OCI-LY7 (cell line): ENCODE measurements around the gene ARHGAP6. TPM values are rescaled to one million over a fixed set of nuclear protein-coding genes. Genes with fewer than 3 reads are reported as not detected.

Source experiments
- Bru-seq: library from RNA; stranded (reverse); fragments of 400-500 nt; gene quantifications from one replicate; lab custom pipeline; 2021; lab: Mats Ljungman, UMichigan
- BruChase-seq, 2 experiments: library from RNA; stranded (reverse); fragments of 400-500 nt; gene quantifications; one replicate each; lab custom pipeline; 2021; lab: Mats Ljungman, UMichigan
- BruUV-seq: library from RNA; stranded (reverse); fragments of 400-500 nt; replicated peaks from 2 replicates; lab custom pipeline; 2021; lab: Mats Ljungman, UMichigan
- CTCF ChIA-PET: fragments of 300-600 bp; sonication (Branson Sonifier 250); formaldehyde crosslinking; loops from one replicate; lab custom pipeline; 2022; ENCODE audit warnings: antibody characterized with exemption; ENCODE audit not compliant: unreplicated experiment; lab: Charles Lee
- POLR2A ChIA-PET: fragments of 300-600 bp; sonication (Branson Sonifier 250); formaldehyde crosslinking; loops from one replicate; lab custom pipeline; 2022; ENCODE audit warnings: antibody characterized with exemption; lab: Charles Lee
- DNase-seq: peaks from one replicate; pipeline ENCODE4 v3.0.0-alpha.2; 2015; ENCODE audit warnings: low spot score
- H2AFZ ChIP-seq: fragments of 200-600 bp; sonication (generic), shearing (Covaris generic); 2 replicates; pipeline ENCODE4 v1.6.1; 2014; ENCODE audit warnings: mild to moderate bottlenecking, antibody characterized with exemption, low read length, moderate library complexity
- H3K27ac ChIP-seq: fragments of 200-600 bp; sonication (generic); 2 replicates; pipeline ENCODE4 v1.5.1; 2014; ENCODE audit warnings: mixed run types, low read depth, mild to moderate bottlenecking, moderate library complexity, low read length, inconsistent platforms; ENCODE audit not compliant: poor library complexity, severe bottlenecking
- H3K36me3 ChIP-seq: fragments of 200-600 bp; sonication (generic); 2 replicates; pipeline ENCODE4 v1.6.1; 2014; ENCODE audit warnings: mild to moderate bottlenecking, antibody characterized with exemption, low read length, moderate library complexity, mixed read lengths; ENCODE audit not compliant: insufficient read depth
- H3K4me1 ChIP-seq: fragments of 200-600 bp; sonication (generic); 2 replicates; pipeline ENCODE4 v1.5.1; 2014; ENCODE audit warnings: mild to moderate bottlenecking, low read length; ENCODE audit not compliant: insufficient read depth, poor library complexity, severe bottlenecking
- H3K4me2 ChIP-seq: fragments of 200-600 bp; sonication (generic); 2 replicates; pipeline ENCODE4 v1.6.1; 2014; ENCODE audit warnings: mild to moderate bottlenecking, low read length
- H3K4me3 ChIP-seq: fragments of 200-600 bp; sonication (generic); 2 replicates; pipeline ENCODE4 v1.5.1; 2014; ENCODE audit warnings: mild to moderate bottlenecking, low read depth, low read length; ENCODE audit not compliant: poor library complexity, severe bottlenecking
- H3K79me2 ChIP-seq: fragments of 200-600 bp; sonication (generic); 2 replicates; pipeline ENCODE4 v1.6.1; 2016; ENCODE audit warnings: low read depth, mild to moderate bottlenecking, low read length, moderate library complexity, mixed read lengths; ENCODE audit not compliant: insufficient read depth
- H3K9me2 ChIP-seq: fragments of 200-600 bp; sonication (generic); 2 replicates; pipeline ENCODE4 v1.6.1; 2016; ENCODE audit warnings: mild to moderate bottlenecking, low read length, mixed read lengths; ENCODE audit not compliant: insufficient read depth
- H3K9me3 ChIP-seq: fragments of 200-600 bp; sonication (generic); 2 replicates; pipeline ENCODE4 v1.6.1; 2014; ENCODE audit warnings: mild to moderate bottlenecking, mixed run types, low read length, mixed read lengths
- H4K20me1 ChIP-seq: fragments of 200-600 bp; sonication (generic); 2 replicates; pipeline ENCODE4 v1.6.1; 2014; ENCODE audit warnings: mild to moderate bottlenecking, antibody characterized with exemption, low read length, moderate library complexity, mixed read lengths; ENCODE audit not compliant: insufficient read depth
- CTCF ChIP-seq: fragments of 200-600 bp; sonication (generic); conservative IDR thresholded peaks from 2 replicates; pipeline ENCODE4 v1.5.1; 2014; ENCODE audit warnings: mild to moderate bottlenecking, antibody characterized with exemption, low read length, moderate library complexity, mixed read lengths
- EZH2phosphoT487 ChIP-seq: fragments of 200-600 bp; sonication (generic); IDR thresholded peaks from 2 replicates; pipeline ENCODE4 v1.6.1; 2018; ENCODE audit warnings: low read depth, borderline replicate concordance, mild to moderate bottlenecking, mixed run types, antibody characterized with exemption, low read length, moderate library complexity, mixed read lengths
- intact Hi-C: fragments of 100-400 bp; cut with micrococcal nuclease; formaldehyde crosslinking; loops from one replicate; pipeline ENCODE4 v1.10.0; 2022; ENCODE audit not compliant: unreplicated experiment
- long read RNA-seq: library from polyadenylated mRNA; stranded (forward); transcript quantifications from one replicate; pipeline ENCODE4 v2.0.0, GENCODE V29; 2022
- total RNA-seq, 2 experiments: library from RNA; depleted of rRNA in 1 of 2; stranded (reverse); fragments of >200 nt in 1 of 2; shearing (Covaris generic) in 1 of 2; gene quantifications; 2 replicates each; pipeline ENCODE4 v1.2.3, GENCODE V29; 2014 to 2022

The ARHGAP6 gene
- not detected in 2 replicates for total RNA-seq (2014; rRNA removed; shearing (Covaris generic))
- total RNA-seq (2022), result not detected in 2 replicates
- percentile 7 among the genes with signal in this experiment for Bru-seq, nascent RNA
- BruChase-seq, experiment 1, labeled RNA remaining after a 6-hour chase, result percentile 5 among the genes with signal in this experiment
- percentile 7 among the genes with signal in this experiment for BruChase-seq, experiment 2, labeled RNA remaining after a 2-hour chase
- long read RNA-seq, result 0 reads

- H3K36me3 ChIP-seq, result no peaks in the 10 kb centered on the region
- H3K27ac ChIP-seq, result no peak within 1 kb of the TSS
- no peak within 1 kb of the TSS for H3K4me2 ChIP-seq
- no TSS peak for BruUV-seq
- no peak within 1 kb of the TSS for H2AFZ ChIP-seq
- intact Hi-C loops, result no loop called here
- ChIA-PET POLR2A (interaction anchor here (0.6 kb wide), 1 partner anchor 24 kb away, joined by 5 read pairs; no protein-coding TSS in a partner anchor), CTCF (no interaction called here)
- no peak for TF ChIP-seq EZH2phosphoT487
- no peak for TF ChIP-seq CTCF
- H3K9me2 ChIP-seq, result no peaks in the 10 kb centered on the region
- no peaks in the 10 kb centered on the region for H4K20me1 ChIP-seq
- H3K79me2 ChIP-seq, result no peaks in the 10 kb centered on the region
- no peaks in the 10 kb centered on the region for H3K4me1 ChIP-seq
- DNase-seq, result no peak
- H3K4me3 ChIP-seq, result no peak within 1 kb of the TSS
- no peaks in the 10 kb centered on the region for H3K9me3 ChIP-seq
These were observed at the start of gene ARHGAP6 for GRCh38 chrX:11665168-11666111. ARHGAP6 (minus strand) TSS chrX:11665920; CDS start chrX:11664828, 1,092 bp downstream.

GRCh38 chrX:11704725-11705495 lies 39.2 kb upstream of the ARHGAP6 start:
- Histone ChIP-seq H3K4me1 (no peaks in the 10 kb centered on the region), H3K4me3 (no peak overlapping the region), H3K4me2 (no peak overlapping the region), H3K9me2 (no peaks in the 10 kb centered on the region), H4K20me1 (no peaks in the 10 kb centered on the region), H2AFZ (no peak overlapping the region), H3K79me2 (no peaks in the 10 kb centered on the region), H3K36me3 (no peaks in the 10 kb centered on the region), H3K27ac (no peak overlapping the region), H3K9me3 (no peaks in the 10 kb centered on the region)
- BruUV-seq, result no TSS peak
- DNase-seq, result no peak
- intact Hi-C loops, result no loop called here
- no peak for TF ChIP-seq CTCF
- TF ChIP-seq EZH2phosphoT487, result no peak
- CTCF ChIA-PET, result no interaction called here
- POLR2A ChIA-PET, result no interaction called here
